Superior temporal gyrus (tissue), 1 donor: Measurements from ENCODE around the gene BAHD1.

Experiments
- DNase-seq: peaks from one replicate; pipeline ENCODE4 v3.0.0-alpha.2; 2016; ENCODE audit errors: extremely low spot score

The BAHD1 gene

DNA sequence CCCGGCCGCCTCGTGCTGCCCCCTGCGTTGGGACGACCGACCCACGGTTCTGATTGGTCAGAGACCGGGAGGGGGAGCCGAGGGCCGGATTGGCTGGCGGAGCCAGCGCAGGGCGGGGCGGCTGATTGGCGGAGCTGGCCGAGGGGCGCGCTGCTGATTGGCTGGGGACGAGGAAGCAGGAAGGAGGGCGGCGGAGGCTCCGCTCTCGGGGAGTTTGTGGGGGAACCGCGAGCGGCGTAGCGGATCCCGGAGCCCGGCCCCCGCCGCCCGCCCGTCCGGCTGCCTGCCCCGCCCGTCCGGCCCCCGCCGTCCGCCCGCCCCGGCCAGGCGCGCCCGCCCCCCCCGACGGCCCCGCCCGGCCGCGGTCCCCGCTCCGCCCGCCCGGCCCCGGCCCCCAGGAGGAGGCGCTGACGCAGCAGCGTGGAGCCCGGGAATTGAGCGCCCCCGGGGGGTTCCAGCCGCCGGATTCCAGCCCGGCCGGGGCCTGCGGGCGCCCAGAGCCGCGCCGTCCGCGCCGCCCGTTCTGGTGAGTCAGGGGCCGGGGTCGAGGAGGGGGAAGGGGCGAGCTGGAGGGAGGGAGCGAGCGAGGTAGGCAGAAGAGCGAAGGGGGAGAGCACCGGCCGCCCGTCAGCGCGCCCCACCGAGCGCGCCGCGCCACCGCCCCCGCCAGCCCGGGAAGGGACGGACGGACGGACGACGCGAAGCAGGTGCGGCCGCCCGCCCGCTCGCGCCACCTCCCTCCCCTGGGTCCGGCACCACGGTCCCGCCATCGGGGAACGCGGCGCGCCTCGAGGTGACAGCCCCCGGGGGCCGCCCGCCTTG is at the start of gene BAHD1:
TSS of gene BAHD1 (plus strand) at position 211 of the 822 bp plus-strand sequence. CDS start 17,512 bp downstream, outside the sequence.
- DNase-seq, result peak; percentile 96

DNA sequence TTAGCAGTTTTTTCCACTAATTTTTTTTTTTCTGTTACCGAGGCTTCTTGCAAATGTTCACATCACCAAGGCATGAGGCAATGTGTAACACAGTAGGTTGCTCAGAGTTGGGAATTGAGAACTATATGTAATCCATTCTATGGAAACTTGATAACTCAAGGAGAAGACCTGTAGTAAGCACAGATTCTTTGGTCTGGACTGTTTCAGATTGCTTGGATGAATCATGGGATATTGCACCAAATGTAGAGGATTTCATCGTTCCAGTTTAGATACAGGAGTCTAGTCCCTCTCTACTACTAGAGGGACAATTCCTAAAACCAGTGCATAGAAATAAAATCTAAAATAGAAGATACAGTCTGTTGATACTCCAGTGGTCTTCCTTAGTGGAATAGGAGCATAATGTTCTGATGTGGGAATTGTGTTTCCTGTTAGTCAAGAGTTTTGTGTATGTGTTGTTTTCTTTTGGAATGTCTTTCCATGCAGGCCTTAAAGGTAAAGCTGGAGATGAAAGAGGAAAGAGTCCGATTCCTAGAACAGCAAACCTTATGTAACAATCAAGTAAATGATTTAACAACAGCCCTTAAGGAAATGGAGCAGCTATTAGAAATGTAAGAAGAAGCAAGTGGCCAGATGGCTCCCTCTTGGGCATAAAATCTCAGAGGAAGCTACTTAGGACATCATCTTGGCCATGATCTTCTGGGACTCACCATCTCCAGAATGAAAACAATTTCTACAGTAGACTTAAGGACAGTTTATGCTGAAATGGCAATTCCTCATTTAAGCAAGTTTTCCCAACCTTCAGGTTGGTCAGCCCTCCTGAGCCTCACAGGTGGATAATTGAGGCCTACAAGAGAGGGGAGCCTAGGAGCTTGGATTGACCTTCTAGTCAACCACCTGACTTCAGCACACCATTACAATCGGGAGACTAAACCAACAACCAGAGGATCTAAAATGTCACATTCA is 47.5 kb upstream of the BAHD1 start:
- DNase-seq, result no peak

DNA sequence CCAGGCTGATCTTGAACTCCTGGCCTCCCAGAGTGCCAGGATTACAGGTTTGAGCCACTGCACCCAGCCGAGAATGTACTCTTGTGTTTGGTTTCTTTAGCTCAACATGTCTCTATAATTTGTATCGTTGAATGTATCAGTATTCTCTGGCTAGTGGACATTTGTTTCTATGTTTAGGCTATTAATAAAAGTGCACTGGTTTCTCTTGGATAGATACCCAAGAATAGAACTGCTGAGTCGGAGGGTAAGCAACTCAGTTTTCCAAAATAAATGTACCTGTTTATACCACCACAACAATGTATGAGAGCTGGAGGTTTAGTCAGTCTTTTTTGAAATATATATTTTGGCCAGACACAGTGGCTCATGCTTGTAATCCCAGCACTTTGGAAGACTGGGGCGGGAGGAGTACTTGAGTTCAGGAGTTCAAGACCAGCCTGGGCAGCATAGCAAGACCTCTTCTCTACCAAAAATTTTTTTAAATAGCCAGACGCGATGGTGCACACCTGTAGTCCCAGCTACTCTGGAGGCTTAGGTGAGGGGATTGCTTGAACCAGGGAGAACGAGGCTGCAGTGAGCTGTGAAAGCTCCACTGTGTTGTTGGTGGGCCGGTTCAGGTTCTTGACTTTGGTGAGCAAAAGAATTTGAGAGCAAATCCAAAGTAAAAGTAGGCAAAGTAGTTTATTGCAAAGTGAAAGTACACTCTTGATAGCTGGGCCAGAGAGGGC is 42.9 kb upstream of the BAHD1 start:
- no peak for DNase-seq

DNA sequence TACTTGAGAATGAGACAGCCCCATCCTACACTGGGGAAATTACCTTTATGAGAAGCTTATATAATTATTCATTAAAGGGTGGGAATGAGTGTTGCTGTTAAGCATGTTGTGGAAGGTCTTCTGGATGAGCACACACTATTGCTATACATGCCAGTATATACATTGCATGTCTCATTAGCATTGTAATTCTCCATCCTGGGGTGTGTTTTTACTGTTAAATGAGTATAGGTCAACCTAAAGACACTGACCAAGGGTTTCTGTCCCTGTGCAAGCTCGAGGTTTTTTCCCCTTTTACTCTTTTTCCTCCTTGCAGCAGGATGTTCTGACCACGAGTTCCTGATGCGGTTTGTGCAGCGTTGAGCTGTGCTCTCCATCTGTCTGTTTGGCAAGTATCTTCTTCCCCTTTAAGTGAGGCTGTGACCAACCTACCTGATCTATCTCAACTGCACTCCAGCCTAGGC is 42.3 kb upstream of the BAHD1 start:
- DNase-seq, result peak; percentile 37

DNA sequence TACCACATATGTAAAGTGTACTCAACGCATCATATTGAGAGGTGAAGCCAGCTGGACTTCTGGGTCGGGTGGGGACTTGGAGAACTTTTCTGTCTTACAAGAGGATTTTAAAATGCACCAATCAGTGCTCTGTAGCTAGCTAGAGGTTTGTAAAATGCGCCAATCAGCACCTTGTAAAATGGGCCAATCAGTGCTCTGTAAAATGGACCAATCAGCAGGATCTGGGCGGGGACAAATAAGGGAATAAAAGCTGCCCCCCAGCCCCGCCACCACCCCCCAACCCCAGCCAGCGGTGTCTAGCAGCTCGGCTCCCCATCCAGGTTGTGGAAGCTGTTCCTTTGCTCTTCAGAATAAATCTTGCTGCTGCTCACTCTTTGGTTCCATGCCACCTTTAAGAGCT is 41.4 kb upstream of the BAHD1 start:
- no peak for DNase-seq

DNA sequence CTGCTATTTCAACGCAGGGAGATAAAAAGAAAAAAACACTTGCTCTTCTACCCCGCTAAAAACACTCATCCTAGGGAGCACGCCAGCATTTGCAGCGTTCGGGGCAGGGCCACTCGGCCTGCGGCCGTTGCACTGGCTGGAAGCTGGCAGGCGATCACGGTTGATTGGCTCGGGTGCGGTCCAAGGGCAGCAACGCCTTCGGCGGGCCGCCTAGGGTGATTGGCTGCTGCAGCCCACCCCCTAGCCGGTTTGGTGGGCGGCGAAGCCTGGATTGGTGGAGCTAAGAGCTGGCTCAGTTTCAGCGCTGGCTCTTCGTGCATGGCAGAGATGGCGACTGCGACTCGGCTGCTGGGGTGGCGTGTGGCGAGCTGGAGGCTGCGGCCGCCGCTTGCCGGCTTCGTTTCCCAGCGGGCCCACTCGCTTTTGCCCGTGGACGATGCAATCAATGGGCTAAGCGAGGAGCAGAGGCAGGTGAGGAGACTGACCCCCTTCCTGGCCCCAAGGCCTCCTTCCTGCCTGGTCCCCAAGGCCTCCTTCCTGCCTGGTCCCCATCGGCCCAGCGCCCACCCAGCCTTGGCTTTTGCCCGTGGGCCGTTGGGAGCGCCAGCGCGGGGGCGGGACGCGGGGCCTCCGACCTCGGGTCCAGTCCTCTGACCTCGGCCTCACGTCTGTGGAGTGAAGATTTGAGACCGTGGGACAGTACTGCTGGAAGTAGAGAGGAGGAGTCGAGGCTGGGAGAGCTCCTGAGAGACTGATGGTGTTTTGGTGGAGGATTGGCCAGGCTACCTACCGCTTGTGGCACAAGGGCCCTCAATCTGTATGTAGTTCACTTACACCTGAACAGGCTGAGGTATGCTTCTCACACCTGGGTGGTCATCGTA is 35.0 kb upstream of the BAHD1 start, which contains the start of gene IVD:
TSS of gene IVD (plus strand) at position 295 of the 881 bp plus-strand sequence. CDS start at position 328, 33 bp downstream.
- DNase-seq, result peak; percentile 98

DNA sequence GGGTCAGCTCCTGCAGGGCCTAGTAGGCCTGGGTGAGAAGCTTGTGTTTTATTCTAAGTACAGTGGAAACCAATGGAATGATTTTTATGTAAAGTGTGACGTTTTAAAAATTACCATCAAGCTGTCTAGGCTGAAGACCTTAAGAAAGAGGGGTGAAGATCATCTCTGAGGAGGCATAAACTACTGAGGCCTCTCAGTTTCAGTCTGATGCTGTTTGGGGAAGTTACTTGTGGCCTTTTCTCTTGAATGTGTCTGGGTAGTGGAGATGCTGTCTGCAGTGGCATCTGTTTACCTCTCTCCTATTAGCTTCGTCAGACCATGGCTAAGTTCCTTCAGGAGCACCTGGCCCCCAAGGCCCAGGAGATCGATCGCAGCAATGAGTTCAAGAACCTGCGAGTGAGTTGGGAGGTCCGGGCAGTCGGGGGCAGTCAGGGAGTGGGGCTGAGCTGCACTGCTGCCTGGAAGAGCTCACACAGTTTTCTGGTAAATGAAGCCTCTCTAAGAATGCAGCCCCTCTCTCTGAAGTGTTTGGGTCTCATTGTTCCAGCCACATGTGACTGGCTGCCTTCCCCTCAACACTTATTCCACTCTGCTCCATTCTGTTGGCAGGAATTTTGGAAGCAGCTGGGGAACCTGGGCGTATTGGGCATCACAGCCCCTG is 33.3 kb upstream of the BAHD1 start:
- no peak for DNase-seq

DNA sequence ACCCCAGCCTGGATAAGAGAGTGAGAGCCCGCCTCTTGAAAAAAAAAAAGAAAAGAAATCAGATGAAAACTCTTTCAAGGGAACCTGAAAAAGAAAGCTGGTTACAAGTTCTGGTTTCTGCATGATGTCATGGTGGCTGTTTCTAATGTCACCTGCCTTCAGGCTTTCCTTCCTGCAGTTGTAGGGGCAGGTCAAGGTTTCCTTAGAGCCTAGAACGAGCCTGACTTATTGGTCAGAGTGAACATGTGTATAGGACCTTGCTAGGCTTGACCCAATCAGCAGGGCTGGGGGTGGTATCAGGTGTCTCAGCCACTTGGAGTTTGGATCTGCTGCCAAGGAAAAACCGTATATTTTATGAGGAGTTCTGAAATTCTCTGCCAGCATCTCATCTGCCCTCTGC is 31.4 kb upstream of the BAHD1 start:
- no peak for DNase-seq

DNA sequence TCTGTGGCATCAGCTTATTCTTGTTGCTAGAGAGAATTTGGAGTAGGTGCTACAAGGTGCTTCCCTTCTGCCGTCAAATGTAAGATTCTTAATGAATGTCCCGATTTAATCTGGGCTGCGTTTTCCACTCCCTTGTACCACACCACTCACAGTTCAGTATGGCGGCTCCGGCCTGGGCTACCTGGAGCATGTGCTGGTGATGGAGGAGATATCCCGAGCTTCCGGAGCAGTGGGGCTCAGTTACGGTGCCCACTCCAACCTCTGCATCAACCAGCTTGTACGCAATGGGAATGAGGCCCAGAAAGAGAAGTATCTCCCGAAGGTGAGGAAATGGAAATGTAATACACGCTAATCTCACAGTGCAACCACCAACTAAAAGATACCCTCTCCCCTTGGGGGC is 30.3 kb upstream of the BAHD1 start:
- DNase-seq, result no peak

DNA sequence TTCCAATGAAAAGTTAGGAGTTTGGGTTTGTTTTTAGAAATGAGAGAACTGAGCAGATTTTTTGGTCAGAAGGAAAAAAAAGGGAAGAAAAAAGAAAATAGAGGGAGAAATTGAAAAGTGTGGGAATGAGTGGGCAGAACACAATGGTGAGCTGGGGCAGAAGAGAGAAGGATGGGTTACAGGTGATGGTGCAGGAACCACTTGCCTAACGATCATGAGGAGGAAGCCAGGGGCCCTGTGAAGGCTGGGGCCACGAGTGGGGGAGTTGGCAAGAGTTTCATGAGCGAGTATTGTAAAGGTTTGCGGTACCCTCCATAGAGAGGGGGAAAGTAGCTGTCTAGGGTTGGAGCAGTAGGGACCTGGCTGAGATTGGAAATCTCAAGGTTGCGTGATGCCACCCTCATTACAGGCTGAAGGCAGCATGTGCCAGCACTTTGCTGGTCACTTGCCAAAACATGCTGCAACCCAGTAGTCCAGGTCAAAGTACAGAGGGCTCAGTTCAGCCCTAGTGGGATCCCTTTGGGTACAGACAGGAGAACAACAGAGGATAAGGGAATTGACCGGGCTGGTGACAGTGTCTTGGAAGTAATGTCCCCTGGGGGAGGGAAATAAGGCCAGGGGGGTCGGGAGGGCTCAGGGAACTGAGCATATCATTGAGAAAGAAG is 28.5 kb upstream of the BAHD1 start:
- DNase-seq, result no peak

DNA sequence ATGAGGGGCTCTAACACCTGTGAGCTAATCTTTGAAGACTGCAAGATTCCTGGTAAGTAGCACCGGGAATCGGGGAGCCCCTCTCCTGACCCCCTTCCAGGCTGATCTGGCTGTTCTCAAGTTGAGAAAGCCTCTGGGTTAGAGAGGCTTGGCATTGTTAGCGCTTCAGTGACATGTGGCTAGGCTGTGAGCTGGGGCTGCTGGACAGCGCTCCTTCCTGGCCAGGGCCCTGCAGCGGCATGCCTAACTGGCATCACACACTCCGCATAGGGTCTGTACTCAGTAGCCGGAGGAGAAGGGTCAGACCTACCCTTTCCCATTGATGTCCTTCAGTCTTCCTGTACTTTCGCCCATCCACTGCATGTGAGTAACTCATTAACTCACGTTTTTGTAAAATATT is 27.7 kb upstream of the BAHD1 start:
- no peak for DNase-seq

DNA sequence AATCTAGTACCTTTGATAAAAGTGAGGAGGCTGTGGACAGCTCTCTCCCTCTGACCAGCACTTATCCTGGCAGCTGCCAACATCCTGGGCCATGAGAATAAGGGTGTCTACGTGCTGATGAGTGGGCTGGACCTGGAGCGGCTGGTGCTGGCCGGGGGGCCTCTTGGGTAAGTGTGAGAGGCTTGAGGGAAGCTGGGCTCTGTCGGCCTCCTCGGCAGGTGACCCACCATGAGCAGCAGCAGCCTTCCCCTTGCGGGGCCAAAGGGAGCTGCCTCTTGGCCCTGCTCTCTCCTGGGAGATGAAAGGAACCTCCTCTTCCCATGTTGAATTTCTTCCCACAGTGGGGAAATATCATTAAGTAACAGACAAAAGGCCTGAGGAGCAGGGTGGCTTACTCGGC is 25.9 kb upstream of the BAHD1 start:
- DNase-seq, result no peak

DNA sequence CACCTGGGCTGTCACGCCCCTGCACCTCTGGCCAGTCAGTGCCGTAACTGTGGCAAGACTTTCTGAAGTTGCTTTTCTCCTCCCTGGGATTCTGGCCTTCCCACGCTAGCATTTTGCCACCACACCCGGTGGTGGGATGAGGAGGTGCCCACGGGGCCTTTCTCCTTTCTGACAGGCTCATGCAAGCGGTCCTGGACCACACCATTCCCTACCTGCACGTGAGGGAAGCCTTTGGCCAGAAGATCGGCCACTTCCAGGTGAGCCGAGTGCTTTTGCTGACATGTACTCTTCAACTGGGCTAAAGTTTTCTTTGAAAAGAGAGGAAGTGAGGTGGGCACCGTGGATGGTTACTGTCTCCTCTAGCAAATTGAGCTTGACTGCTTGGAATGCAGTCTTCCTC is 25.5 kb upstream of the BAHD1 start:
- DNase-seq, result no peak

DNA sequence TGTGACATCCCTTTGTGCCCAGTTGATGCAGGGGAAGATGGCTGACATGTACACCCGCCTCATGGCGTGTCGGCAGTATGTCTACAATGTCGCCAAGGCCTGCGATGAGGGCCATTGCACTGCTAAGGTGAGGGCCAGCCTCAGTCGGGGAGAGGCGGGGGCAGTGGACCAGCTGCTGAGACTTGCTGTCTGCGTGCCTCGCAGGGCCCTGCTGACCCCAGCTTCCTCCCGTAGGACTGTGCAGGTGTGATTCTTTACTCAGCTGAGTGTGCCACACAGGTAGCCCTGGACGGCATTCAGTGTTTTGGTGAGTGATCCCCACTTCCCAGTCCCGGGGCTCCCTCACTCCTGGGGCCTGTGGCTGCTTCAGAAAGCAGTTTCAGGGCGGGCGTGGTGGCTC is 24.7 kb upstream of the BAHD1 start:
- DNase-seq, result no peak

DNA sequence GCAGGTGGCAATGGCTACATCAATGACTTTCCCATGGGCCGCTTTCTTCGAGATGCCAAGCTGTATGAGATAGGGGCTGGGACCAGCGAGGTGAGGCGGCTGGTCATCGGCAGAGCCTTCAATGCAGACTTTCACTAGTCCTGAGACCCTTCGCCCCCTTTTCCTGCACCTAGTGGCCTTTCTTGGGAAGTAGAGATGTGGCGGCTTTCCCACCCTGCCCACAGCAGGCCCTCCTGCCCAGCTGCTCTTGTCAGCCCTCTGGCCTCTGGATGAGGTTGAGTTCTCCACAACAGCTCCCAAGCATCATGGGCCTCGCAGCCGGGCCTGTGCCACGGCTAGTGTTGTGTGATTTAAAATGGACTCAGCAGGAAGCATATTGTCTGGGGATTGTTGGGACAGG is 22.6 kb upstream of the BAHD1 start:
- DNase-seq, result no peak

DNA sequence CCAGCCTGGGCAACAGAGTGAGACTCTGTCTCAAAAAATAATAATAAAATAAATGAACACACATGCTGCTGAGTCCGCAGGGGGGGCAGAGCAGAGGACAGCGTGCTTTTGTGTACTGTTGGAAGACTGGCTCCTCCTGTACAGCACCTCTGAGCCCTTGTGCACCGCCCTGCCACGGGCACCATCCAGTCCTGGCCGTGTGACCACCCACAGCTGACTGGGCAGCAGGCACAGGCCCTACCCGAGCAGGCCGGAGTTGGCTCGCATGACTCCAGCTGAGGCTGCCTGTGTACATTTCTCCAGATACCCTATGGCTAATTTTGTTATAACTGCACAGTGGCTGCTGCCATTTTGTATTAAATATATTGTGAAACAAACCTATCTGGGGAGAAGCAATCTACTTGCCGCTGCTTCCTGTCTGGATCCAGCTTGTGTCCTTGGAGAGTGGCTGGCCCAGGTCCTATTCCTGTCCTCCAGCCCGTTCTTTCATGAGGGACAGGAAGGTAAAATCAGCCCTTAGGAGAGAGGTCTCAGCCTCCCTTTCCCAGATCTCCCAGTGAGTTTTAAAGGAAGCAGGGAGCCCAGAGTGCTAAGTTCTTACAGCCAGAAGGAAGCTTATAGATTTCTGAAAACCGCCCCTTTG is 20.6 kb upstream of the BAHD1 start:
- DNase-seq, result no peak

DNA sequence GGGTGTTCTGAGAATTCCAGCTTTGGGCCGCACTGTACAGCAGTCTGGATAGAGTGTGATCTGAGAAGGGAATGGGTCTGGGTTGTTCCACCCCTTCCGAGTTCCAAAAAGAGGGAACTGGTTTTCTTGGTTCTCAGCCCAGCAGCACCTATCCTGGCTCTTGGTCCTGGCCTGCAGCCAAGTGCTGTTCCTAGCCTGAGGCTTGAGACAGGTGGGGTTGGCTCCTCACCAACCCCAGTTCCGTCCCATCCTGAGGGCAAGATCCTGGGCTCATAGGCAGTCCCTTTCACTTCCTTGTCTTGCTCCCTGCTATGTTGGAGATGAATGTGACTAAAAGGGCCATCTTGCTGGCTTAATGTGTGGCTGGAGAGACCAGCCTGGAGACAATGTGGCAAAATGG is 20.0 kb upstream of the BAHD1 start:
- DNase-seq, result no peak

DNA sequence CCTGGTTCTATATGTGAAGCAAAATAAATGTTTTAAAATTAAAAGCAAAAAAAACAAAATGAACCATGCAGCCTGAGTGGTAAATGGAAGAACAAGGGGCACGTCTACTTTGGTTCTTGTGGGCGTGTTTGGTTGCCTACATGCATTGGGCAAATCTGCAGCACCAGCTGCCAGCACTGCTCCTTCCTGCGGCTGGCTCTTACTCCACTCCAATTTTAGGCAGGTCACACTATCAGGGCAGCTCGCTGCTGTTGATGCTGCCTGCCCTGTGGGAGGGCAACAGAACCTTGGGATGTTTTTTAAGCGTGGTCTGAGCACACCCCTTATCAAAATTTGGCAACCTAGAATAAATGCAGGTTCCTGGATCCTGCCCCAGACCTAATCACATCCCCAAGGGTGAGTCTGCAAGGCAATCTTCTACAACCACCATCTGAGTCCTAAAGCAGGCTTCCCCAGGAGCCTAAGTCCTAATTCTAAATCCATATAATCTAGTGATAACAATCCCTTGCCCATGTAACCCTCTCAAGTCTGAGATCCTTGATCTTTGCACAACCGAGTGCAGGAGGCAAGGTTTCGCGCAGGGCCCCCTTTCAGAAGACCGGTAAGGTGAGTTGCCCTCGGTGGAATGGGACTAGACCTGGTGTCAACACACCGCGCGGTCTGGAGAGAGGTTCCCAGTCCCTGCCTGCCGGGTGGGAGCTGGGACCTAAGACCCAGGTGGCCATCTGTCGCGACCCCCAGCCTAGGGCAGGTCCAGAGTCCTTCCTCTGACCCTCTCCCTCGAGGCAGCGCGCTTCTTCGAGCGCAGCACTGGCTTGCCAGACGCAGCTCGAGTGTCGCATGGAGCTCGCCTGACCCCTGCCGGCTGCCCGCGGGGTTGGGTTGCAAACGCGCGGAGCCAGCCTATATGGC is 19.3 kb upstream of the BAHD1 start:
- DNase-seq, result peak; percentile 79
